ENCODE measurements around the gene HDGFL3. TPM values are rescaled to one million over a fixed set of nuclear protein-coding genes. Genes with fewer than 3 reads are reported as not detected.

The HDGFL3 gene
- total RNA-seq, 1 donor from 2014 or later = 84.3 TPM

GRCh38 chr15:83164111-83164770, 43.4 kb downstream of the HDGFL3 start:
- Mint-ChIP-seq H3K27ac (ENCODE audit: unreplicated experiment) (peak overlapping the region; percentile 24), H3K4me1 (ENCODE audit: low read depth) (peaks cover 52% of the 10 kb centered on the region), H3K36me3 (ENCODE audit: low read depth) (peaks cover 13% of the 10 kb centered on the region), H3K4me3 (ENCODE audit: unreplicated experiment) (no peak overlapping the region), H3K9me3 (ENCODE audit: low read depth) (peaks cover 24% of the 10 kb centered on the region), H3K27me3 (ENCODE audit: low read depth) (no peaks in the 10 kb centered on the region)
- TF ChIP-seq CTCF (IDR thresholded peaks at IDR 0.05) = no peak
- no peak for DNase-seq (ENCODE audit: low spot score)

- peaks cover 46% of the 10 kb centered on the region for H3K4me1 Mint-ChIP-seq (ENCODE audit: low read depth)
- peak overlapping the region; percentile 41 for H3K27ac Mint-ChIP-seq (ENCODE audit: unreplicated experiment)
Measured at GRCh38 chr15:83163032-83163431, 44.6 kb downstream of the HDGFL3 start.

DNA sequence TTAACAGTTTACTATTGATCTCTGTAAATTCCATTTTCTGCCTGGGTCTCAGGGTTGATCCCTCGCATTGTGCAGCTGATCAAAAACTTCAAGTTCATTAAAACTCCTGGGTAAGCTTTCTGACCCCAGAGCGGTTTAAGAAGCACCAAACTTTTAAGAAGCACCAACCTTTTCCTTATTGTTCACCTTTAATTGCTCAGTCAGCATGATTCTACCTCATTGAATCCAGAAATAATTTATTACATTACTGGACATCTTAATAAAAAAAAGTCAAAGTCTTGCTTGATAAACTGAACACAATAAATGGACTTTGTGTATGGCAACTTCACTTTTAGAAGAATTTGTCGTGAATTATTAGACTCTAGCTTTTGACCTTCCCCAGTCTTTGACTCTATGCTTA, 46.9 kb downstream of the HDGFL3 start:
- no peak for TF ChIP-seq CTCF (IDR thresholded peaks at IDR 0.05)
- Mint-ChIP-seq H3K27ac (ENCODE audit: unreplicated experiment) (no peak overlapping the region), H3K9me3 (ENCODE audit: low read depth) (peaks cover 1% of the 10 kb centered on the region), H3K27me3 (ENCODE audit: low read depth) (no peaks in the 10 kb centered on the region), H3K4me3 (ENCODE audit: unreplicated experiment) (no peak overlapping the region), H3K4me1 (ENCODE audit: low read depth) (peaks cover 35% of the 10 kb centered on the region), H3K36me3 (ENCODE audit: low read depth) (peaks cover 19% of the 10 kb centered on the region)
- DNase-seq (ENCODE audit: low spot score) = no peak

More at GRCh38 chr15:83163032-83163431, 44.6 kb downstream of the HDGFL3 start:
- Mint-ChIP-seq H3K9me3 (ENCODE audit: low read depth) (peaks cover 18% of the 10 kb centered on the region), H3K27me3 (ENCODE audit: low read depth) (no peaks in the 10 kb centered on the region), H3K4me3 (ENCODE audit: unreplicated experiment) (no peak overlapping the region), H3K36me3 (ENCODE audit: low read depth) (peaks cover 15% of the 10 kb centered on the region)
- DNase-seq (ENCODE audit: low spot score) = no peak
- no peak for TF ChIP-seq CTCF (IDR thresholded peaks at IDR 0.05)

DNA sequence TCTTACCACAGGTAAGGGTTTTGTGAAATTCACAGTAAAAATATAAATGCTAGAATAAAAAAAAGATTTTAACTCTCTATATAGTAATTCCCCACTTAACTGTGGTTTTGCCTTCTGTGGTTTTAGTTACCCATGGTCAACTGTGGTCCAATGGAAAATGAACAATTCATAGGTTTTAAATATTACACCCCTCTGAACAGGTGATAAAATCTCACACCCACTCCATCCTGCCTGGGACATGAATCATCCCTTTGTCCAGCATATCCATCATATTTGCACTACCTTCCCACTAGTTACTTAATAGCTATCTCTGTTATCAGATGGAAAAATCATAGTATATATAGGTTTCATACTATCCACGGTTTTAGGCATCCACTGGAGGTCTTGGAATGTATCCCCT, 49.2 kb downstream of the HDGFL3 start:
- Mint-ChIP-seq H3K4me3 (ENCODE audit: unreplicated experiment) (no peak overlapping the region), H3K4me1 (ENCODE audit: low read depth) (peaks cover 14% of the 10 kb centered on the region), H3K36me3 (ENCODE audit: low read depth) (peaks cover 21% of the 10 kb centered on the region), H3K9me3 (ENCODE audit: low read depth) (no peaks in the 10 kb centered on the region), H3K27ac (ENCODE audit: unreplicated experiment) (no peak overlapping the region), H3K27me3 (ENCODE audit: low read depth) (no peaks in the 10 kb centered on the region)
- no peak for DNase-seq (ENCODE audit: low spot score)
- no peak for TF ChIP-seq CTCF (IDR thresholded peaks at IDR 0.05)

DNA sequence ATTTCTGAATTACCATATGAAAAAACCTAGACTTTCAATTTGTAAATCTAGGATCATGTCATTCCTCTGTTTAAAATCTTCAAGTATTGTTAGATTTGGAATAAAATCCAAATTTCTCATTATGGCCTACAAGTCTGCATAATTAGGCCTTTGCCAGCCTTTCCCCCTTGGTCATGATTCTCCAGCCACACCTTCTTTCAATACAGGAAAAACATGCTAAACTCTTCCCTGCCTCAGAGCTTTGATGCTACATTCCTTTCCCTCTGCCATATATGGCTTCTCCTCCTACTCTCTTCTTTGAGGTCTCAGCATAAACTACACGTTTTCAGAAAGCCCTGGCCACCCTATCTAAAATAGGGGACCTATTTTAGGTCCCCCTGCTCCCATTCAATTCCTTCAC, 51.7 kb downstream of the HDGFL3 start:
- Mint-ChIP-seq H3K4me1 (ENCODE audit: low read depth) (peaks cover 8% of the 10 kb centered on the region), H3K27ac (ENCODE audit: unreplicated experiment) (no peak overlapping the region), H3K9me3 (ENCODE audit: low read depth) (no peaks in the 10 kb centered on the region), H3K36me3 (ENCODE audit: low read depth) (peaks cover 17% of the 10 kb centered on the region), H3K4me3 (ENCODE audit: unreplicated experiment) (no peak overlapping the region), H3K27me3 (ENCODE audit: low read depth) (no peaks in the 10 kb centered on the region)
- no peak for DNase-seq (ENCODE audit: low spot score)
- no peak for TF ChIP-seq CTCF (IDR thresholded peaks at IDR 0.05)
